Measurements from ENCODE around the gene CDK12.

- no peak for TF ChIP-seq CTCF (IDR thresholded peaks at IDR 0.05; ENCODE audit: low read length)
- TF ChIP-seq EZH2 (IDR thresholded peaks at IDR 0.05; ENCODE audit: borderline replicate concordance, low read length): no peak
These were observed at the start of gene CDK12 for GRCh38 chr17:39461113-39461925.

All from OCI-LY1 (cell line).